Activated CD8-positive, alpha-beta memory T cell treated with anti-CD3 and anti-CD28 coated beads for 48 hours (primary cell): ENCODE data around the gene POLR1C.
"Not testable (repeated sequence)": the region's sequence is repeated elsewhere in the genome, so short reads cannot be mapped to it uniquely, and the experiment has no call there.

Experiments used
- DNase-seq, 3 experiments: peaks; one replicate each; pipeline ENCODE4 v3.0.0-alpha.2; 2020; ENCODE audit warnings: low read depth in 2 of 3, low spot score in 2 of 3

POLR1C gene, protein sequence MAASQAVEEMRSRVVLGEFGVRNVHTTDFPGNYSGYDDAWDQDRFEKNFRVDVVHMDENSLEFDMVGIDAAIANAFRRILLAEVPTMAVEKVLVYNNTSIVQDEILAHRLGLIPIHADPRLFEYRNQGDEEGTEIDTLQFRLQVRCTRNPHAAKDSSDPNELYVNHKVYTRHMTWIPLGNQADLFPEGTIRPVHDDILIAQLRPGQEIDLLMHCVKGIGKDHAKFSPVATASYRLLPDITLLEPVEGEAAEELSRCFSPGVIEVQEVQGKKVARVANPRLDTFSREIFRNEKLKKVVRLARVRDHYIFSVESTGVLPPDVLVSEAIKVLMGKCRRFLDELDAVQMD

DNA sequence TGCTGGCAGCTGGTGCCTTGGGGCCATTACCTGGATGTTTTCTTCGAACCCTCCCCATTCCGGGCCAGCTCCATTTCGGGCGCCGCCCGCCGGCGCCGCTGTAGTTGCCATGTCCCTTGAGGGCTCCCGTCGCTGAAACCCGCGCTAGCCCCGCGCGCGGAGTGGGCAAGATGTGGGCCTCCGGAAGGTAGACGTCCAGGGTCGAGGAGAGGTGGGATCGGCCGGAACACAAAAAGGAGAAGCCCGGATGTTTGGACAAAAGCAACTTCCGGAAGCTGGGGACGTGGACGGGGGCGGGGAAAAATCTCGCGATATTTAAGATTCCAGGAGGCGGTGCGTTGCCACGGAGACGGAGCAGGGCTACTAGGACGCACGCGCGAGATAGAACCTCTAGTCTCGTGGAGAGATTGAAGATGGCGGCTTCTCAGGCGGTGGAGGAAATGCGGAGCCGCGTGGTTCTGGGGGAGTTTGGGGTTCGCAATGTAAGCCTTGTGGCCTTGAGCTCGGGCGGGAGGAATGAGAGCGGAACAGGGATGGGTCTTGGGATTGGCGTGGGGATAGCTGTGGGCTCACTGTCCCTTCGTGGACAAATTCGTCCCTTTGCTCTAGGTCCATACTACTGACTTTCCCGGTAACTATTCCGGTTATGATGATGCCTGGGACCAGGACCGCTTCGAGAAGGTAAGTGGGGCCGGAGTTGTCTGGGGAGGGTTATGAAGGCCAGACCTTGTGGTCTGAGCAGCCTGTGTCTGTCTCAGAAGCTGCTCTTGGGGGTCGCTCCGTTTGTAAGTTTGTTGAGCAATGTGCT lies at the start of gene POLR1C, which contains the start of gene YIPF3:
TSS of gene POLR1C (plus strand) at position 393 of the 808 bp plus-strand sequence. CDS start at position 414, 21 bp downstream.
TSS of gene YIPF3 (minus strand) at position 230 of the 808 bp plus-strand sequence. CDS start at position 111, 119 bp downstream.
- peak; percentile 86 to 95 (median 90) for DNase-seq

DNA sequence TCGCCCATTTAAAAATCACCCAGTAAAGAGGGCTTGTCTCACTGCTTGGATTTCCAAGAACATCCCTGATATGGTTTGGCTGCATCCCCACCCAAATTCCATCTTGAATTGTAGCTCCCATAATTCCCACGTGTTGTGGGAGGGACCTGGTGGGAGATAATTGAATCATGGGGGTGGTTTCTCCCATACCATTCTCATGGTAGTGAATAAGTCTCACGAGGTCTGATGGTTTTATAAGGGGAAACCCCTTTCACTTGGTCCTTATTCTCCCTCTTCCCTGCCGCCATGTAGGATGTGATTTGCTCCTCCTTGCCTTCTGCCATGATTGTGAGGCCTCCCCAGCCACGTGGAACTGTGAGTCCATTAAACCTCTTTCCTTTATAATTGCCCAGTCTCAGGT lies 49.6 kb upstream of the POLR1C start:
- not testable (repeated sequence) for DNase-seq

- no peak for DNase-seq
Observed at GRCh38 chr6:43467752-43468151, 49.1 kb upstream of the POLR1C start.

- DNase-seq: no peak
Observed at GRCh38 chr6:43468240-43468639, 48.6 kb upstream of the POLR1C start.

DNA sequence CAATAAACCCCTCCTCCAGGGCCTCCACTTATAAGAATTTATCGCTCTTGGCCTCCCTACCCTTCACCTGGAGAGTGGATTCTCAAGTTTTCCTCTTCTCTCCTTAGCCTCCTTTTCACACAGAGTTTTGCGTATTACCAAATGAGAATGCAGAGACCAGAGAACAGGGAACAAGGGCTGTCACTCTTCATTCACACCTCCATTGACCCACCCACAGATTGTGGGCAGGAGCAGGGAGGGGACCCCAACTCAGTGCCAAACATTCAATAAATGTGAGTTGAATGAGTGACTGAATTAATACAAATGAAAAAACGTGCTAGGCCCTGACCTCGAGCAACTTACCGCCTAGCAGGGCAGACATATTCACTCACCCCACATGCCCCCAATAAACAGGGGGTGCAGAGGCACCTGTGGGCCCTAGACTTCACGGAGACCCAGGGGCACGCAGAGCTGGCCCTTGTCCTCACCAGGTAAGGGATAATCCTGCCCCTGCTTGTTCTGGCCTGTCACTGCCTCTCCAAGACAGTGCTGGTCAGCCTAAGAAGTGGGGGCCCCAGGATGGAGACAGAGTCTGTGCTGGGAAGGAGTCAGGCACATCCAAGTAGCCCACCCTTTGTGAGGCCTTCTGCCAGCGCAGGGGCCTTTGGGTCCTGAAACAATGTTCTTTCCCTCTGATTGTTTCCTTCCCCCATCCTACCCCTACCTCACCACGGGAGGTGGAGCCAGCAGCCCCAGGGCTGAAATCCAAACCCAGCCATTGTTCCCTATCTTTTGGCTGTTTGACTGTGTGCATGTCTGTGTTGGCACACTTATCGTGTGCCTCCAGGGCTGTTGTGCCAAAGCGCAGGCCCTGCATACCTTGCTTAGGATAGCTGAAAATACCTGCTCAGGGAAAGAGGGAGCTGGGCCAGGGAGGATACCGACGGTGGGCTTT lies 47.9 kb upstream of the POLR1C start:
- DNase-seq: no peak

- DNase-seq: no peak
Observed at GRCh38 chr6:43469947-43470346, 46.9 kb upstream of the POLR1C start.

GRCh38 chr6:43471399-43471798 lies 45.5 kb upstream of the POLR1C start:
- no peak for DNase-seq

GRCh38 chr6:43472515-43472914 lies 44.4 kb upstream of the POLR1C start:
- no peak for DNase-seq

DNA sequence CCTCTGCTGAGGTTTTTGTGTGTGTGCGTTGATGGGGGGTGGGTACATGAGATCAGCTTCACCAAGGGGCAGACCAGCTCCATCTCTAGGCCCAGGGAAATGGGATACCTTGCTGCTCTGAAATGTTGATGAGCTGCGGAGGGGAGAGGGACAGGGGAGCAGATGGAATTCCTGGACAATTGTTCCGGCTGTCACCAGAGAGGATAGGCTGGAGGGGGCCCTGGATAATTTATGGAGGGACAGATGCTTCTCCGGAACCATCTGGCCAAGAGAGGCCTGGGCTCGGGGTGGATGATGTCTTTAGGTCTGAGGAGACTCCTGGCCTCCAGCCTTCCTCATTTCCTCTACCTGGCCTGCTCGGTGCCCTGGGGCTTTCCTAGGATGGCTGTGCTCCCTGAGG lies 41.4 kb upstream of the POLR1C start:
- DNase-seq: no peak

GRCh38 chr6:43476746-43477145 lies 40.1 kb upstream of the POLR1C start:
- DNase-seq: no peak

DNA sequence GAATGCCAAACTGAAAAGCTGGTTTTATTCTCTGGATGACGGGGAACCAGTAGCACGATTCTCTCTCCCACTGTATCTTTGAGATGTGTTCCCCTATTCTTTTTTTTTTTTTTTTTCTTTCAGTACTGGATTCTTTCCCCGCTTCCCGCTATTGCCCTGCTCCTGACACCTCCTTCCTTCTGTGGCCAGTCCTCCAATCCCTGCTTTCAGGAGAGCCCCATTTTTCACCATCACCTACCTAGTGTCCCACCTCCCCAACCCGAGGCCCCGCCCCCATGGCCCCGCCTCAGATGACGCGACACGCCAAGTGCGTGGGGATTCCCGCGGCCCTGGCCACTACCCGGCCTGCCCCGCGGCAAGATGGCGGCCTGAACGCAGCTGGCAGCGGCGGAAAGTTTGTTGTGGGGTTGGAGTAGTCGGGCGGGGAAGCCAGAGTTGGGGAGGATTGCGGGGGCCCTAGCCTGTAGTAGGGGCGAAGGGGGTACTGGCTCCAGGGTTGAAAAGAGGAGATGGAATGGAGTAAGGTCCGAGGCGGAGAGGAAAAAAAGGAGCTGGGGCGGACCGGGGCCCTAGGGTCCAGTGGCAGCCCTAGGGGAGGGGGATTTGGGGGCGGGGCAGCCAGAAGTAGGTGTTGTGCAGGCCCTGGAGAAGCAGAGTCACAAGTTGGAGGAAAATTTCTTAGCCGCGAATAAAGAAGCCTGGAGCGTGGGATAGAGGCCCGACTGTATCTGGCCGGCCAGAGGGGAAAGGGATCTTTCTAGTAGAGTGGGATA lies 39.5 kb upstream of the POLR1C start, which contains the start of gene TJAP1:
TSS of gene TJAP1 (plus strand) at position 336 of the 773 bp plus-strand sequence. CDS start 21,432 bp downstream, outside the sequence.
- DNase-seq: peak; percentile 92 to 96 (median 95)

DNA sequence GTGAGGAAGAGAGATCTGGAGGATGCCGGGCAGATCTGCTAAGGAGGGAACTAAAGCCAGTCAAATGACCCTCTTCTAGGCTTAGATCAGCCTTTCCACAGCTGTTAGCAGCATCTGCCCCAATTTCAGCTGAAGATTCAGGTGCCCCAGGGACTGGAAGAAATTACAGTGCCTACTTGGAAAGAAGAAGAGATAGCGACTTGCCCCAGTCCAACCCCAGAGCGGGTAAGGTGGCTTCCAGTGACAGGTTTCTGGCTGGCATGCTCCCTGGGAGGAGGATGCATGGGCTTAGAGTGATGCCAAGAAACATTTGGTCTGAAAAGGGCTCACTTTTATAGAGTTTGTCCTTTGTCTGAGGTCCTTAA lies 38.9 kb upstream of the POLR1C start:
- no peak for DNase-seq

GRCh38 chr6:43481075-43481474 lies 35.8 kb upstream of the POLR1C start:
- DNase-seq: no peak

- DNase-seq: no peak
Observed at GRCh38 chr6:43481591-43482236, 35.2 kb upstream of the POLR1C start.

DNA sequence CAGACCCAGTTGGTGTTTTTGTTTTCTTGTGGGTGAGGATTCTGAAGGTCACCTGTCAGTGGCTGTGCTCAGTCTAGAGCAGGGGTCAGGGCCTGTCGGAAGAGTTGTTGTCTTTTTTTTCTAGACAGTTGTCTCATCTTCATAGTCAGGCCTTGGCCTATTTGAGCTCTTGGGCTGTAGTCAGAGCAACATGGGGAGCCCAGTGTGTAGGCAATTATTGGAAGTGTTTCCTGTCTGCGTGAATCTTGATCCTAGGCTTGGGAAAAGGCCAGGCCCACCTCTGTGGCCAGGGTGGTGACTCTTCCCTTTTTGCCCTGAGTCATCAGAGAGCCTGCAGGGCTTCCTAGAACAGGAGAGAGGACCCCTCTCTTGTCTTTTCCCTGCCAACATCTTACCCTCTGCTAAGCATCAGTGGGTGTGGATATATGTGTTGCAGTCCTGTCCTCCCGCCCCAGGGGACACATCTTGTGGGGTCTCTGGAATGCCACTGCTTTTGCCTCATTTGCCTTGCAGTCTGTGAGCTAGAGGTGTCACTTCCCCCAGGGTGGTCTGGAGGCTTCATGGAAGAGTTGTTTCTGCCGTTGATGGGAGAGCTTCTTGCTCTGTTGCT lies 28.1 kb upstream of the POLR1C start:
- no peak for DNase-seq

- DNase-seq: no peak
Observed at GRCh38 chr6:43489277-43490072, 27.4 kb upstream of the POLR1C start.

GRCh38 chr6:43490523-43490939 lies 26.4 kb upstream of the POLR1C start:
- DNase-seq: no peak
